Rectal smooth muscle tissue (tissue), 1 donor: Measurements from ENCODE around the gene CELF5.
A peak's percentile ranks its signal among the peaks of the same experiment; 100 is the strongest.
"Not testable (repeated sequence)": the region's sequence is repeated elsewhere in the genome, so short reads cannot be mapped to it uniquely, and the experiment has no call there.

Experiments
- H3K27ac ChIP-seq: one replicate; pipeline ENCODE4 v1.7.0; 2013; ENCODE audit warnings: low read depth, low read length, inconsistent platforms
- H3K27me3 ChIP-seq: one replicate; pipeline ENCODE4 v1.7.0; 2013; ENCODE audit warnings: low read length; ENCODE audit not compliant: control insufficient read depth, insufficient read depth
- H3K36me3 ChIP-seq: one replicate; pipeline ENCODE4 v1.7.0; 2013; ENCODE audit warnings: low read length; ENCODE audit not compliant: control insufficient read depth, insufficient read depth
- H3K4me1 ChIP-seq: one replicate; pipeline ENCODE4 v1.7.0; 2013; ENCODE audit warnings: low read length; ENCODE audit not compliant: control insufficient read depth, insufficient read depth
- H3K4me3 ChIP-seq: one replicate; pipeline ENCODE4 v1.7.0; 2013; ENCODE audit warnings: low read length
- H3K9ac ChIP-seq: one replicate; pipeline ENCODE4 v1.7.0; 2013; ENCODE audit warnings: low read length

CELF5 gene

GRCh38 chr19:3320354-3320670 is 95.9 kb downstream of the CELF5 start:
- H3K27ac ChIP-seq, result no peak overlapping the region
- no peaks in the 10 kb centered on the region for H3K36me3 ChIP-seq
- no peak overlapping the region for H3K9ac ChIP-seq
- no peaks in the 10 kb centered on the region for H3K27me3 ChIP-seq
- no peak overlapping the region for H3K4me3 ChIP-seq
- no peaks in the 10 kb centered on the region for H3K4me1 ChIP-seq

GRCh38 chr19:3320853-3321252 is 96.4 kb downstream of the CELF5 start:
- H3K9ac ChIP-seq, result no peak overlapping the region
- no peaks in the 10 kb centered on the region for H3K27me3 ChIP-seq
- no peaks in the 10 kb centered on the region for H3K36me3 ChIP-seq
- no peak overlapping the region for H3K4me3 ChIP-seq
- H3K27ac ChIP-seq, result no peak overlapping the region
- no peaks in the 10 kb centered on the region for H3K4me1 ChIP-seq

- Histone ChIP-seq H3K27me3 (no peaks in the 10 kb centered on the region), H3K36me3 (no peaks in the 10 kb centered on the region), H3K4me1 (no peaks in the 10 kb centered on the region), H3K27ac (no peak overlapping the region), H3K9ac (no peak overlapping the region), H3K4me3 (no peak overlapping the region)
Measured at GRCh38 chr19:3321696-3322095, 97.2 kb downstream of the CELF5 start.

GRCh38 chr19:3322199-3322978 is 97.9 kb downstream of the CELF5 start:
- Histone ChIP-seq H3K27me3 (no peaks in the 10 kb centered on the region), H3K36me3 (no peaks in the 10 kb centered on the region), H3K27ac (no peak overlapping the region), H3K4me1 (no peaks in the 10 kb centered on the region), H3K9ac (no peak overlapping the region), H3K4me3 (no peak overlapping the region)

- Histone ChIP-seq H3K27me3 (no peaks in the 10 kb centered on the region), H3K4me1 (no peaks in the 10 kb centered on the region), H3K9ac (no peak overlapping the region), H3K36me3 (no peaks in the 10 kb centered on the region), H3K4me3 (no peak overlapping the region), H3K27ac (no peak overlapping the region)
Measured at GRCh38 chr19:3323026-3323425, 98.6 kb downstream of the CELF5 start.

GRCh38 chr19:3323658-3324057 is 99.2 kb downstream of the CELF5 start:
- Histone ChIP-seq H3K4me1 (no peaks in the 10 kb centered on the region), H3K27me3 (no peaks in the 10 kb centered on the region), H3K27ac (no peak overlapping the region), H3K4me3 (no peak overlapping the region), H3K36me3 (no peaks in the 10 kb centered on the region), H3K9ac (no peak overlapping the region)

- no peaks in the 10 kb centered on the region for H3K36me3 ChIP-seq
- no peak overlapping the region for H3K4me3 ChIP-seq
- H3K9ac ChIP-seq, result no peak overlapping the region
- no peaks in the 10 kb centered on the region for H3K4me1 ChIP-seq
- H3K27ac ChIP-seq, result no peak overlapping the region
- no peaks in the 10 kb centered on the region for H3K27me3 ChIP-seq
Measured at GRCh38 chr19:3324405-3324856, 100.0 kb downstream of the CELF5 start.

GRCh38 chr19:3325451-3325850 is 101.0 kb downstream of the CELF5 start:
- no peaks in the 10 kb centered on the region for H3K27me3 ChIP-seq
- no peaks in the 10 kb centered on the region for H3K4me1 ChIP-seq
- H3K4me3 ChIP-seq, result no peak overlapping the region
- no peaks in the 10 kb centered on the region for H3K36me3 ChIP-seq
- H3K9ac ChIP-seq, result no peak overlapping the region
- no peak overlapping the region for H3K27ac ChIP-seq

- Histone ChIP-seq H3K27ac (no peak overlapping the region), H3K4me3 (no peak overlapping the region), H3K4me1 (no peaks in the 10 kb centered on the region), H3K9ac (no peak overlapping the region), H3K27me3 (no peaks in the 10 kb centered on the region), H3K36me3 (no peaks in the 10 kb centered on the region)
Measured at GRCh38 chr19:3328743-3329142, 104.3 kb downstream of the CELF5 start.

GRCh38 chr19:3330047-3330446 is 105.6 kb downstream of the CELF5 start:
- Histone ChIP-seq H3K4me1 (peaks cover 3% of the 10 kb centered on the region), H3K27ac (no peak overlapping the region), H3K27me3 (no peaks in the 10 kb centered on the region), H3K9ac (no peak overlapping the region), H3K4me3 (no peak overlapping the region), H3K36me3 (no peaks in the 10 kb centered on the region)

GRCh38 chr19:3332232-3332631 is 107.8 kb downstream of the CELF5 start:
- H3K4me3 ChIP-seq, H3K36me3 ChIP-seq, H3K9ac ChIP-seq, H3K27ac ChIP-seq, H3K27me3 ChIP-seq: not testable (repeated sequence)
- peaks cover 22% of the 10 kb centered on the region for H3K4me1 ChIP-seq

- peaks cover 26% of the 10 kb centered on the region for H3K4me1 ChIP-seq
- no peaks in the 10 kb centered on the region for H3K36me3 ChIP-seq
- H3K27me3 ChIP-seq, result no peaks in the 10 kb centered on the region
- peak overlapping the region; percentile 73 for H3K27ac ChIP-seq
- no peak overlapping the region for H3K4me3 ChIP-seq
- no peak overlapping the region for H3K9ac ChIP-seq
Measured at GRCh38 chr19:3333020-3333583, 108.6 kb downstream of the CELF5 start.

GRCh38 chr19:3333662-3334061 is 109.2 kb downstream of the CELF5 start:
- Histone ChIP-seq H3K27ac (peak overlapping the region; percentile 73), H3K27me3 (no peaks in the 10 kb centered on the region), H3K36me3 (no peaks in the 10 kb centered on the region), H3K4me1 (peaks cover 30% of the 10 kb centered on the region), H3K9ac (no peak overlapping the region), H3K4me3 (no peak overlapping the region)
